ENCODE results near the gene SPP2.

The SPP2 gene

DNA sequence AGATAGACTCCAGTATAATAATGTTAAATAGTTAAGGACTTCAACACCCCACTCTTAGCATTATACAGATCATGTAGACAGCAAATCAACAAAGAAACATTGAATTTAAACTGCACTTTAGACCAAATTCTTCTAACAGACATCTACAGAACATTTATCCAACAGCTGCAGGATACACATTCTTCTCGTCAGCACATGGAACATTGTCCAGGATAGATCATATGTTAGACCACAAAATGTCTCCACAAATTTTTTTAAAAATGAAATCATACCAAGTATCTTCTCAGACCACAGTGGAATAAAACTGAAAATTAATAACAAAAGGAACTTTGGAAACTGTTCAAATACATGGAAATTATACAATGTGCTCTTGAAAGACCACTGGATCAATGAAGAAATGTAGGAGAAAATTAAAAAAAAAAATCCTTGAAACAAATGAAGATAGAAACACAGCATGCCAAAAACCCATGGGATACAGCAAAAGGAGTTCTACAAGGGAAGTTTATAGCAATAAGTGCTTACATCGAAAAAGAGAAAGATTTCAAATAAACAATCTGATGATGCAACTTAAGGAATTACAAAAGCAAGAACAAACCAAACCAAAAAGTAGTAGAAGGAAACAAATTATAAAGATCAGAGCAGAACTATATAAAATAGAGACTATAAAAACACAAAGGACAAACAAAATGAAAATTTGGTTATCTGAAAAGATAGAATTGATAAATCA lies 12.3 kb upstream of the SPP2 start:
- DNase-seq: peak; percentile 52

DNA sequence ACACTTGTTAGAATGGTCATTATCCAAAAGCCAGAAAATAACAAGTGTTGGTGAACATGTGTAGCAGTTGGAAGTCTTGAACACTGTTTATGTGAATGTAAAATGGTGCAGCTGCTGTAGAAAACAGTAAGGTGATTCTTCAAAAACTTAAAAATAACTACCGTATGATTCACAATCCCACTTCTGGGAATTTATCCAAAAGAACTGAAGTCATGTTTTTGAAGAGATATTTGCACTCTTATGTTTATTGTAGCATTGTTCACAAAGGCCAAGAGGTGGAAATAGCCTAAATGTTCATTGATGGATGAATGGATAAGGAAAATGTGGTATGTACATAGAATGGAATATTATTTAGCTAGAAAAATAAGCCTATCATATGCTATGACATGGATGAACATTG lies 6.3 kb upstream of the SPP2 start:
- DNase-seq: peak; percentile 82

DNA sequence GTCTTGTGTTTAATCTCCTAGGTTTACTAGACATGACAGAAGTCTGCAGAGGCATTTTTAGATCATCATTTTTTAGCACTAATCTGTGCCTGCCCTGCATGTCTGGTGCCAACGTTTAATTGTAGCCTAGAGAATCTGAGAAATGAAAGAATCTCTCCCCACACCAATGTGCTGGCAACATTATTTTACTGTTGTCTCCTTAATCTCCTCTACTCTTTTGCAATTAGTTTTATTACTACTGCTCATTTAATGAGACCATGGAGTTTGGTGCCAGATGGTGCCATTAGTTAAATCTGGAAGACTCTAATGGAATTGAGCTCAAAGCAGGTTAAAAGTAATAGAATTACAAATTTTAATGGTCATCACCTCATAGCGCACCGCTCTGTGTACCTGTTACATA lies 4.0 kb upstream of the SPP2 start:
- no peak for DNase-seq

DNA sequence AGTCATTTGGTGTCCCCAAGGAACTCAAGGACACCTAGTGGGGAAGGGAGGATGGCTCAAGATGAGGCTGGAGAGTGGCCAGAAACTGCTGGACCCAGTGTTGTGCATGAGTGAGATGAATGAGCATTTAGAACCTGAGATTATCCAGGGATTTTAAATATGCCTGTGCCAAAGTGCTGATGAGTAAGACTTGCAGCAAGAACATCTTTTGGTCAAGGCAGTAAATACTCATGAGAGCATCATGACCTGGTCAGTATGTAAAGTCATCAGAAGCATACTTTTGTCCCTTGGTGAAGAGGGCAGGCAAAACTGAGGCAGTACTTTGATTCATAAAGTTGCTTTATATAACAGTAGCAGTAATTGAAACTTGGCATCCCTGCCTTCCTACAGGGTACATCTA lies 3.1 kb upstream of the SPP2 start:
- no peak for DNase-seq

DNA sequence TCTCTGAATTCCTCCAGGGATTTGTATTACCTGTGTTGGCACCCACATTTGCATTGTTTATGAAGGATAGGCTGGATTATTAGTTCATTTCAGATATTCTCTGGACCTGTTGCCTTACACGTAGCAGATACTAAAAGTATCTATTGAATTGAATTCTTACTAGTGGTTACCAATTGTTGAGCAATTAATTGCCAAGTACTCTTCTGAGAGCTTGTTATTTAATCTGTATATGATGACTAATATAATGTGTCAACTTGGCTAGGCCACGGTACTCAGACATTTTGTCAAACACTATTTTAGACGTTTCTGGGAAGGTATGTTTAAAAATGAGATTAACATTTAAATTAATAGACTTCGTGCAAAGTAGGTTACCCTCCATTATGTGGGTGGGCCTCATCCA lies 2.5 kb upstream of the SPP2 start:
- no peak for DNase-seq

DNA sequence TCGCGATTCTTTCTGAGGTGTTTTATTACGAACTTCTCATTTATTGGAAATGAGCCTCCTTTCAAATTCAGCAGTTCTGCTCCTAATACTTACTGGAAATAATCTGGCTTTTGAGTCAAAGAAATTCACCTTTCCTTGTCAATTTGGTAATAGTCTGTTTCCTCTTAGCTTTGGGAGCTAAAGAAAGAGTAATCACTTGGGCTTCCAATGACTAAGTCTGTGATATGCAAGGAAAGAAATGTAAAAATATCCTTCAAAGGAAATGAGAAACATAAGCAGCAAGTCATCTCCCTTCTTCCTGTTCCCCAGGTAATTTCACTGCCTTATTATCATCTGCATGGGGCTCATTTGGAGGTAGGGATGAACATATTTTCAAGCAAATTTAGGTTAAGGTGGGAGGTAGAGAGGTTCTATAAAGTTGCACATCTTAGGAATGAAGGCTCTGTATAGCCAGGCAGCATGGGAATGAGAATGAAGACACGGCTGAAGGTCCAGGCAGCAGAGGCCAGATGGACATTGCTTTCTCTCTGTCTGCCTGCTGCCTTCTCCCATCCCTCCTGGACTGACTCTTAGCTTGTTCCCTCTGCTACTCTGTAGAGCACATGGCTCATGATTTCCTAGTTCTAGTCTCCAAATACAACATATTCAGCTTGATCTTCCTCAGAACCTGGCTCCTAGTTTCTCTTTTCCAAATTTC lies 1.0 kb downstream of the SPP2 start:
- DNase-seq: peak; percentile 27

DNA sequence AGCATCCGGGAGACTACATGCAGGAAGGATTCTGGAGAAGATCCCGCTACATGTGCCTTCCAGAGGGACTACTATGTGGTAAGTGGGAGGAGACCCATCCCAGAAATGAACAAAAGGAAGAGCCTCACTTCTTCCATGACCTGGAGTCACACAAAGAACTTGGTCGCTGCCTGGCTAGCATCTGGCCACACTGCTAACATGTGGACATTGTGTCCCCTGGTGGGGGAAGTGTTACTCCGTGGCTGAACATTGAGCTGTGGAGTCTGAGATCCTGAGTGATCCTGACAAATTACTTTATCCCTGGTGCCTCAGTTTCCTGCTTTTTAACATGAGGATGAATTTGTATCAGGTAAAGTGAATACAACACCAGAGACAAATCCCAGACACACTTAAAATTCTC lies 8.4 kb downstream of the SPP2 start:
- no peak for DNase-seq

GRCh38 chr2:234060236-234060635 lies 9.7 kb downstream of the SPP2 start:
- DNase-seq: no peak

DNA sequence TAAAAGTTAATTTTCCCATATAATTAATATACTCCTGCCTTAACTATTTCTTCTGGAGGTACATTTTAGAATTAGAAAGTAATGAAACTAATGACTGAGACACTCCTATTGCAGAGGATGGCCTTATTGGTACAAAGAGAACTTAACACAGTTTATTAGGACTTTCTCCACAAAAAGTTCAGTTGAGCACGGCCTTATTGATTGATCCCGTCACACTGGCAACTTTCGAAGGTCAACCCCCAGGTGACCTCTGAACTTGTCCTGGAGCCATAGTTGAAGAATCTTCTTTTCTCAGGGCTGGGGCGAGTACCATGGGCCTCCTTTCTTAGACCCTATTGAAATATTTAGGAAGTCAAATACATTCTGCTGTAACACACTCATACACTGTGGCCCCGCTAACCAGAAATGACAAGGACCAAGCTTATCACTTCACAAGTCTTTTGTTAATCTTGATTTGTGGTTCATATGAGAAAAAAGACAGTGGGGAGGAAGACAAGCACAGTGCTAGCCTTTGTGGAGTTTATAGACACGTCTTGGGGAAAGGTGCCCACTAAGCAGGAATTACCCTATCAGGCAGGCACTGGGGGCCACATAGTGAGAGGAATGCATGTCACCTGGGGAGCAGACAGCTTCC lies 11.2 kb downstream of the SPP2 start:
- DNase-seq: no peak

- no peak for DNase-seq
These were observed 16.1 kb downstream of the SPP2 start for GRCh38 chr2:234066587-234066986.

GRCh38 chr2:234071664-234072063 lies 21.2 kb downstream of the SPP2 start:
- no peak for DNase-seq

- no peak for DNase-seq
These were observed 22.0 kb downstream of the SPP2 start for GRCh38 chr2:234072454-234072853.

DNA sequence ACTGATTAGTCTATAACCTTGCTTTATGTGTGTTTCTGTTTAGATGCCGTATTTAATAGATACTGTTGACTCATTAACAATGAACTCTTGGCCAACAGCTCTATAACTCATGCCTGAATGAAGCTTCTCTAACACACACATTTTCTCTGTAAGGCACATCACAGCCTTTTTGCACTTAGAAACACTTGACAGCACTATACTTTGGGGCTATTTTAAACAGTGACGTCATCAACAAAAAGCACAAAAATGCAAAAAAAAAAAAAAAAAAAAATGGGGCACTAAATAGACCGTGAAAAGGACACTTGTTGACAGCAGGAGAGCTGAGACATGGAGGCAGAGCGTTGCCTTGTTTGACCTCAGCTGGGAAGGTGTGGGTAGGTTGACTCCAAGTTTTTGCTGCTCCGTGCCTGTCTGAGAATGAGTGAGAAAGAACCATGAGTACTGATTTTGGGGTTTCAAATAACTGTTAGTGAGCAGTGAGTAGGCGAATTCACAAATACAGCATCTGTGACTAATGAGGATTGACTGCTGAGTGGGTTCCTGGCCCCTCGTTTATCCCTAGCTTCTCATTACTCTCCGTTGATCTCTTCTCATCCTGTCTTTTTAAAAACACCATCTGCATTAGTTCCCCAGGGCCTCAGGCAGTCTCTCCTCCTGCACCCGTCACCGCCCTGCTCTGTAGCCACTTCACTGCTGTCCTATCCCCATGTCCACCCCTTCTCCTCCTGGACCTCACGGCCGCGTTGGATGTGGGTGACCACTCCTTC lies 24.4 kb downstream of the SPP2 start:
- DNase-seq: no peak

GRCh38 chr2:234075518-234075915 lies 25.0 kb downstream of the SPP2 start:
- DNase-seq: no peak

DNA sequence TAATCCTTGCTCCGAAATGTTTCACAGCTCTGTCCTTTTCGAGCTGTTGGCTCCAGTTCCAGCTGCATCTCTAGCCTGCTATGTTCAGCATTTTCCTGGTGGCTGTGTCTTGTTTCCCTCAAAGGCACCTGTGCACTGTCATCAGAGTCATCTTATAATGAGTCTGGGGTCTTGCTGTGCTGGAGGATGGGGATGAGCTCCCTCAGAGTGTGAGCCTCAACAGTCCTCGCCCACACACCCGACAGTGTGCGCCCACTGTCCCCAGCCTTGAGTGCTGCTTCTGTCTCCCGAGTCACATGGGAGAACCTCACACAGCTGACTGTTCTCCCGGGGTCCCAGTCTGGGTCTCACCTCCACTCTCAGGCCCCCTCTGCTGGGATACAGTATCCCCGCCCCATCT lies 25.4 kb downstream of the SPP2 start:
- DNase-seq: no peak

DNA sequence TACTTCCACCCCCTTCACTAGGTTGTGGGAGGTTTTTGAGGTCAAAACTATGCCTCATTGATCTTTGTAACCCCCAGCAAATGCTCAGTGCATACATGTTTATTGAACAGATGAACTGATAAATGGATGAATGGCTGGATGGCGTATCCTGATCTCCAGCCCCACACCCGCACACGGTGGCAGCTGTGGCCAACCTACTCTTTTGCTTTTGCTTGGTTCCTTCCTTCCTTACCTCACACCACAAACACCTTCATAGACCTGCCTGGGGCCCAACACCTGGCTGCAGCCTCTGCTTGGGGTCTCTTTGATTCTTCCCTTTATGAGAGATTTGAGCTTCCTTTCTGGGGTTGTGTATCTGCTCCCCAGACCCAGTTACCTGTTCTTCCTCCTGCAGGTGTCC lies 25.9 kb downstream of the SPP2 start:
- DNase-seq: no peak

DNA sequence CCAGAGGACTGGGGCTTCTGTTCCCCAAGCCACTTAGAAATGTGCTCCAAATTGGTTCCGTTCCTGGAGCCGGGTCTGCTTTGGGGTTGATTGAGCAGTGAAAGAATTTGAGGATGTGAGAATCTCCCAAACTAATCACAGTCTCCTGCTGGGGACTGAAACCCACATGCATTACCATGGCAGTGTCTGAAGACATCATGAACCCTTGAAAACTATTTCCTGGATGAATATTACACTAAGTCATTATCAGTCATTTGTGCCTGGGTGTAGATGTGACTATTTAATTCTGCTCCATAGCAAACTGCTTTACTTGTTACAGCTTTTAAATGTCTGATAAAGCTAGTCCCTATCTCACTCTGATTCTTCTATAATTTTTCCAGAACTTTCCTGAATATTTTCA lies 27.6 kb downstream of the SPP2 start:
- no peak for DNase-seq

- DNase-seq: no peak
These were observed 31.7 kb downstream of the SPP2 start for GRCh38 chr2:234081970-234082822.

GRCh38 chr2:234083572-234084348 lies 33.3 kb downstream of the SPP2 start:
- no peak for DNase-seq

DNA sequence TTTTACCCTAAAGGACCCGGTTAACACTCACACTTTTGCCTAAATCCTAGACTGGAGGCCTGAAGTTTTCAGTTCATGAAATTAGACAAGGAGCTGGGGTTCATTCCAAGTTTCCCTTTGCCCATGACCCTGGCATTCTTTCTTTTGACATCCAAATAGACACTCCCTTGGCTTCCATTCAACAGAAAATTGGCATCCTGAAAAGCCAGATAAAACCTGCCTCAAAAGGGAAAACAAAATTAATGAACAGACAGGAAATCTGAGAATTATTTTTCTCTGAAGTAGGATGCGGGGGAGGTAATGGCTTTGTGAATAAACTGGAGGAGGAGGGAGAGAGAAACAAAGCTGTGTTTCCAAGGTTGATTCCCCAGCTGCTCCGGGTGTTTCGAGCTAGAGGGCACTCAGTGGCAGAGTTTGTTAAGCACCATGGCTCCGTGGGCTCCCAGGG lies 41.0 kb downstream of the SPP2 start:
- DNase-seq: no peak

- no peak for DNase-seq
These were observed 41.4 kb downstream of the SPP2 start for GRCh38 chr2:234091883-234092282.

All from fibroblast of skin of abdomen (primary cell).